Measurements from ENCODE around the gene HNRNPD. TPM values are rescaled to one million over a fixed set of nuclear protein-coding genes. Genes with fewer than 3 reads are reported as not detected.
"Not testable (repeated sequence)": the region's sequence is repeated elsewhere in the genome, so short reads cannot be mapped to it uniquely, and the experiment has no call there.

Gene HNRNPD
- total RNA-seq, 4 donors from 2014 or later: 53.9 to 85.6 (median 69.0) TPM

DNA sequence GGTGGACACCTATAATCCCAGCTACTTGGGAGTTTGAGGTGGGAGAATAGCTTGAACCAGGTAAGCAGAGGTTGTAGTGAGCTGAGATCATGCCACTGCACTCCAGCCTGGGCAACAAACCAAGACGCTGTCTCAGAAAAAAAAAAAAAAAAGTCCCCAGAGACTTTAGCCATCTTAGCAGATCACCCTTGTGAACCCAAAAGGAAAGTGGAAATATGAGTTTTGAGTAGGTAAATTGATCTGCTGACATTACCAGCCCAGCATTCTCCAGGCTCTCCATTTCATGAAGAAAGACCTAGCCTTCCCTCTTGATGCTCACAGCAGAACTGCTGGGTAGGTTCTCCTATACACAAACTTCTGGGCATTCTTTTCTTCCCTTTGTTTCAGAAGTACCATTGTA is 24.5 kb upstream of the HNRNPD start:
- H3K36me3 ChIP-seq: no peaks in the 10 kb centered on the region
- intact Hi-C loops (cut with DNase I): no loop called here

DNA sequence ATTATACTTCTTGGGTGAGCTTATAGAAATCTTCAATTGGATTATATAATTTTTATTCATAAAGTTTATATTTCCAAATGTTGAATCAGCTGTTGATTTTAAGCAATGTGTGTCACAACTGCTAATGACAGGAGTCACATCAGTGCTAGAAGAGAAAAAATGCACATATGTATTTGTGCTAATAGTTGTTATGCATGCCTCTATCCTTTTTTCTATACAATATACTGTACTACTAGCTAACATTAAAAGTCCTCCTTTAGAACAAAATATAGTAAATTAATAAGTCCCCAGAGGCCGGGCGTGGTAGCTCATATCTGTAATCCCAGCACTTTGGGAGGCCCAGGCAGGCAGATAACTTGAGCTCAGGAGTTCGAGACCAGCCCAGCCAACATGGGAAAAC is 23.7 kb upstream of the HNRNPD start:
- TF ChIP-seq EP300 (IDR thresholded peaks at IDR 0.05): no peak
- TF ChIP-seq, protein P1, sequence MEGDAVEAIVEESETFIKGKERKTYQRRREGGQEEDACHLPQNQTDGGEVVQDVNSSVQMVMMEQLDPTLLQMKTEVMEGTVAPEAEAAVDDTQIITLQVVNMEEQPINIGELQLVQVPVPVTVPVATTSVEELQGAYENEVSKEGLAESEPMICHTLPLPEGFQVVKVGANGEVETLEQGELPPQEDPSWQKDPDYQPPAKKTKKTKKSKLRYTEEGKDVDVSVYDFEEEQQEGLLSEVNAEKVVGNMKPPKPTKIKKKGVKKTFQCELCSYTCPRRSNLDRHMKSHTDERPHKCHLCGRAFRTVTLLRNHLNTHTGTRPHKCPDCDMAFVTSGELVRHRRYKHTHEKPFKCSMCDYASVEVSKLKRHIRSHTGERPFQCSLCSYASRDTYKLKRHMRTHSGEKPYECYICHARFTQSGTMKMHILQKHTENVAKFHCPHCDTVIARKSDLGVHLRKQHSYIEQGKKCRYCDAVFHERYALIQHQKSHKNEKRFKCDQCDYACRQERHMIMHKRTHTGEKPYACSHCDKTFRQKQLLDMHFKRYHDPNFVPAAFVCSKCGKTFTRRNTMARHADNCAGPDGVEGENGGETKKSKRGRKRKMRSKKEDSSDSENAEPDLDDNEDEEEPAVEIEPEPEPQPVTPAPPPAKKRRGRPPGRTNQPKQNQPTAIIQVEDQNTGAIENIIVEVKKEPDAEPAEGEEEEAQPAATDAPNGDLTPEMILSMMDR (IDR thresholded peaks at IDR 0.05): no peak
- no peaks in the 10 kb centered on the region for H3K9me3 ChIP-seq
- H3K27ac ChIP-seq (replicated peaks in 1 of 4): no peak overlapping the region
- H3K4me1 ChIP-seq: no peaks in the 10 kb centered on the region
- intact Hi-C loops (cut with DNase I): no loop called here
- no peaks in the 10 kb centered on the region for H3K36me3 ChIP-seq
- no peak for DNase-seq (ENCODE audit: extremely low spot score)
- 95% methylated on average over 3 of the region's 3 CpGs for WGBS
- H3K4me3 ChIP-seq: no peak overlapping the region
- H3K27me3 ChIP-seq: no peaks in the 10 kb centered on the region

More for the DNA sequence above, 24.5 kb upstream of the HNRNPD start:
- Histone ChIP-seq H3K4me3 (no peak overlapping the region), H3K9me3 (no peaks in the 10 kb centered on the region), H3K4me1 (no peaks in the 10 kb centered on the region), H3K27ac (replicated peaks in 1 of 4) (no peak overlapping the region), H3K27me3 (no peaks in the 10 kb centered on the region)
- TF ChIP-seq, protein P1 (IDR thresholded peaks at IDR 0.05): no peak
- TF ChIP-seq POLR2A (IDR thresholded peaks at IDR 0.05; ENCODE audit: low read depth) (no peak), POLR2AphosphoS5 (IDR thresholded peaks at IDR 0.05) (no peak), EP300 (IDR thresholded peaks at IDR 0.05) (no peak)
- DNase-seq (ENCODE audit: extremely low spot score): peak; percentile 17
- 77% methylated on average over 1 of the region's 1 CpG for WGBS

DNA sequence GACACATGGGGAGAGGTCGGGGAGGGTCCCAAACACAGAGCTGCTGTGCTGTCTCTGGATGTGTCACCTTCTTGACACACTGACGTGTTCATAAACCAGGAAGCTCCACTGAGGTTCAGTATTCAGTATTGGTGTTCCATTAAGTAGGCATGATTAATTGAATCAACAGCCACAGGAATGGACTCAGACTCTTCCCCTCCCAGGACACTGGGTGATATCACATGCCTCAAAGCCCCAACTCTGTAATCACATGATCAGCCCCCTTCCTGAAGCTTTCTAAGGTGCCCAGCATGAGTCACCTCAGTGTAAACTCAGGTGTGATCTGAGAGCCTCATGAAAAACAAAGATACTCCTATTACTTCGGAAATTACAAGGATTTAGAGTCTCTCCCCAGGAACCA is 21.1 kb upstream of the HNRNPD start:
- intact Hi-C loops (cut with DNase I): no loop called here
- DNase-seq (ENCODE audit: extremely low spot score): no peak
- H3K4me3 ChIP-seq: no peak overlapping the region
- H3K4me1 ChIP-seq: no peaks in the 10 kb centered on the region
- 92% methylated on average over 3 of the region's 3 CpGs for WGBS
- no peaks in the 10 kb centered on the region for H3K27me3 ChIP-seq
- no peaks in the 10 kb centered on the region for H3K9me3 ChIP-seq
- H3K27ac ChIP-seq (replicated peaks in 1 of 4): no peak overlapping the region
- TF ChIP-seq POLR2AphosphoS5 (IDR thresholded peaks at IDR 0.05) (no peak), POLR2A (IDR thresholded peaks at IDR 0.05; ENCODE audit: low read depth) (no peak), EP300 (IDR thresholded peaks at IDR 0.05) (no peak)
- TF ChIP-seq, protein P1 (IDR thresholded peaks at IDR 0.05): no peak
- no peaks in the 10 kb centered on the region for H3K36me3 ChIP-seq

DNA sequence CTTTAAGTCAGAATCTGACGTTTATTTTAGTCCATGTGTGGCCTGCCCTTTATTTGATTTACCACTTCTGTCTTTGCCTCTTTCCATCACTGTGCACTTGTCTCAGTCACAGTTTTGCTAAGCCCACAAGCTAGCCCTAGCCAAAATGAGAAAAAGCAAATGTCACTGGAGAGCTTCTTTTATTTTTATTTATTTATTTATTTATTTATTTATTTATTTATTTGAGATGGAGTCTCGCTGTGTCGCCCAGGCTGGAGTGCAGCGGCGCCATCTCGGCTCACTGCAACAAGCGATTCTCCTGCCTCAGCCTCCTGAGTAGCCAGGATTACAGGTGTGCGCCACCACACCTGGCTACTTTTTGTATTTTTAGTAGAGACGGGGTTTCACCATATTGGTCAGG is 16.3 kb upstream of the HNRNPD start:
- intact Hi-C loops (cut with DNase I); H3K36me3 ChIP-seq; H3K27ac ChIP-seq (replicated peaks in 1 of 4); H3K4me3 ChIP-seq; H3K27me3 ChIP-seq; H3K9me3 ChIP-seq: not testable (repeated sequence)
- peak; percentile 45 for DNase-seq (ENCODE audit: extremely low spot score)
- 85% methylated on average over 9 of the region's 9 CpGs for WGBS
- H3K4me1 ChIP-seq: peaks cover 6 to 11% (median 10%) of the 10 kb centered on the region in 4 donors

DNA sequence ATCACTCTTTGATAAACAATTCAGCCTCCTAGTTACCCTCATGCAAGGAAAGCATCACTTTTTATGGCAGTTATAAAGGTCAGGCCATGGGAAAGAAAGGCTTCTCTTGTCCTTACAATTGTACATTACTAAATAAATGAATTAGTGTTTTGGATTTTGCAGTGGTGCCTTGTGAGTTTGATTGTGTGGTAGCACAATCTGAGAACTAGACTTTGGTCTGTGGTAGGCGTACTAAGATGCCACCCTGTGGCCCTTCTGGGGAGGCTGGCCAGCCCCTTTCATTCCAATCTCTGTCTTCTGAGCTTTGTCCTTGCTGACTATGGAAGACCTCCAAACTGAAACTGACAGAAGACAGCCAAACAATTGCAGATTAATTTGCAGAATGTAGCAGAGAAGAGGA is 14.6 kb upstream of the HNRNPD start:
- H3K27me3 ChIP-seq: no peaks in the 10 kb centered on the region
- intact Hi-C loops (cut with DNase I): no loop called here
- WGBS: 63% methylated on average over 1 of the region's 1 CpG
- DNase-seq (ENCODE audit: extremely low spot score): peak; percentile 42
- no peak overlapping the region for H3K27ac ChIP-seq (replicated peaks in 1 of 4)
- peaks cover 6 to 11% (median 10%) of the 10 kb centered on the region in 4 donors for H3K4me1 ChIP-seq
- no peak overlapping the region for H3K4me3 ChIP-seq
- H3K36me3 ChIP-seq: no peaks in the 10 kb centered on the region
- TF ChIP-seq, protein P1 (IDR thresholded peaks at IDR 0.05): peak; percentile 12 to 39 (median 30)
- TF ChIP-seq EP300 (IDR thresholded peaks at IDR 0.05): no peak
- H3K9me3 ChIP-seq: no peaks in the 10 kb centered on the region

DNA sequence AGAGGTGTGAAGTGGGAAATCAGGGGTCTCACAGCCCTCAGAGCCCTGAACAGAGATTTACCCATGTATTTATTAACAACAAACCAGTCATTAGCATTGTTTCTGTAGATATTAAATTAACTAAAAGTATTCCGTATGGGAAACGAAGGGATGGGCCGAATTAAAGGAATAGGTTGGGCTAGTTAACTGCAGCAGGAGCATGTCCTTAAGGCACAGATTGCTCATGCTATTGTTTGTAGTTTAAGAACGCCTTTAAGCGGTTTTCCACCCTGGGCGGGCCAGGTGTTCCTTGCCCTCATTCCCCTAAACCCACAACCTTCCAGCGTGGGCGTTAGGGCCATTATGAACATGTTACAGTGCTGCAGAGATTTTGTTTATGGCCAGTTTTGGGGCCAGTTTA is 12.5 kb upstream of the HNRNPD start:
- intact Hi-C loops (cut with DNase I); DNase-seq (ENCODE audit: extremely low spot score); H3K36me3 ChIP-seq; H3K27me3 ChIP-seq; H3K9me3 ChIP-seq; H3K27ac ChIP-seq (replicated peaks in 1 of 4); H3K4me3 ChIP-seq: not testable (repeated sequence)
- peaks cover 10 to 12% (median 11%) of the 10 kb centered on the region in 4 donors for H3K4me1 ChIP-seq
- WGBS: 95% methylated on average over 8 of the region's 8 CpGs

Data from esophagus muscularis mucosa (tissue), 4 donors.